Transverse colon (tissue), 4 donors: Measurements from ENCODE around the gene ATF7IP2.

ENCODE experiments used
- EP300 ChIP-seq: sonication (generic); formaldehyde crosslinking; IDR thresholded peaks from one replicate; pipeline ENCODE4 v1.6.1; 2017; ENCODE audit warnings: antibody characterized with exemption, low read depth
- POLR2AphosphoS5 ChIP-seq, 3 donors: sonication (generic); formaldehyde crosslinking; IDR thresholded peaks; one replicate each; pipeline ENCODE4 v1.6.1; 2016; ENCODE audit warnings: antibody characterized with exemption in 3 of 3
- TF ChIP-seq, protein P1 (sequence below), 5 experiments: fragments of 200-600 bp in 3 of 5; fragments of 450-650 bp in 2 of 5; sonication (generic) in 3 of 5; IDR thresholded peaks; 1 replicate in 2 of 5; 2 replicates in 3 of 5; pipeline ENCODE4 v1.5.1; 2016 to 2017; ENCODE audit warnings: antibody characterized with exemption in 5 of 5, inconsistent platforms in 3 of 5, mild to moderate bottlenecking in 2 of 5, moderate library complexity in 1 of 5

- no peak for TF ChIP-seq EP300
- TF ChIP-seq, protein P1, sequence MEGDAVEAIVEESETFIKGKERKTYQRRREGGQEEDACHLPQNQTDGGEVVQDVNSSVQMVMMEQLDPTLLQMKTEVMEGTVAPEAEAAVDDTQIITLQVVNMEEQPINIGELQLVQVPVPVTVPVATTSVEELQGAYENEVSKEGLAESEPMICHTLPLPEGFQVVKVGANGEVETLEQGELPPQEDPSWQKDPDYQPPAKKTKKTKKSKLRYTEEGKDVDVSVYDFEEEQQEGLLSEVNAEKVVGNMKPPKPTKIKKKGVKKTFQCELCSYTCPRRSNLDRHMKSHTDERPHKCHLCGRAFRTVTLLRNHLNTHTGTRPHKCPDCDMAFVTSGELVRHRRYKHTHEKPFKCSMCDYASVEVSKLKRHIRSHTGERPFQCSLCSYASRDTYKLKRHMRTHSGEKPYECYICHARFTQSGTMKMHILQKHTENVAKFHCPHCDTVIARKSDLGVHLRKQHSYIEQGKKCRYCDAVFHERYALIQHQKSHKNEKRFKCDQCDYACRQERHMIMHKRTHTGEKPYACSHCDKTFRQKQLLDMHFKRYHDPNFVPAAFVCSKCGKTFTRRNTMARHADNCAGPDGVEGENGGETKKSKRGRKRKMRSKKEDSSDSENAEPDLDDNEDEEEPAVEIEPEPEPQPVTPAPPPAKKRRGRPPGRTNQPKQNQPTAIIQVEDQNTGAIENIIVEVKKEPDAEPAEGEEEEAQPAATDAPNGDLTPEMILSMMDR (IDR thresholded peaks at IDR 0.05) = no peak
- no peak for TF ChIP-seq POLR2AphosphoS5 (IDR thresholded peaks at IDR 0.05)
Measured at GRCh38 chr16:10368969-10369551, 16.8 kb upstream of the ATF7IP2 start.
